Stimulated activated CD8-positive, alpha-beta memory T cell treated with anti-CD3 and anti-CD28 coated beads, Interleukin-7, amount 100 ng/mL, for 48 hours (primary cell): ENCODE data around the gene CSNK1G2.

Experiments
- DNase-seq, 2 donors: peaks; one replicate each; pipeline ENCODE4 v3.0.0-alpha.2; 2020; ENCODE audit warnings: low read depth in 1 of 2; ENCODE audit errors: extremely low read depth in 1 of 2

Gene CSNK1G2

GRCh38 chr19:2014731-2015607, 74.0 kb downstream of the CSNK1G2 start:
- DNase-seq = no peak

- DNase-seq = no peak
These were observed 74.6 kb downstream of the CSNK1G2 start, which contains the start of gene BTBD2 for GRCh38 chr19:2015608-2015950. Gene BTBD2 (minus strand): TSS chr19:2015714. CDS start chr19:2015703, 11 bp downstream.

GRCh38 chr19:2016041-2016807, 75.3 kb downstream of the CSNK1G2 start:
- DNase-seq = peak in 1 of 2 donors; percentile 45

- no peak for DNase-seq
These were observed 77.8 kb downstream of the CSNK1G2 start for GRCh38 chr19:2018752-2019151.

- no peak for DNase-seq
These were observed 80.6 kb downstream of the CSNK1G2 start for GRCh38 chr19:2021453-2022140.

GRCh38 chr19:2022289-2022688, 81.3 kb downstream of the CSNK1G2 start:
- no peak for DNase-seq

- DNase-seq = no peak
These were observed 85.8 kb downstream of the CSNK1G2 start for GRCh38 chr19:2026770-2027169.

GRCh38 chr19:2027361-2027760, 86.4 kb downstream of the CSNK1G2 start:
- no peak for DNase-seq
